GM21825 (cell line): ENCODE measurements around the gene NEO1.
"Not testable (repeated sequence)": the region's sequence is repeated elsewhere in the genome, so short reads cannot be mapped to it uniquely, and the experiment has no call there.

Experiments used
- ATAC-seq: cut with Tn5 transposase; IDR thresholded peaks from one replicate; pipeline ENCODE4 v1.9.1; 2021; ENCODE audit warnings: mild to moderate bottlenecking, moderate library complexity; ENCODE audit not compliant: unreplicated experiment

The NEO1 gene

DNA sequence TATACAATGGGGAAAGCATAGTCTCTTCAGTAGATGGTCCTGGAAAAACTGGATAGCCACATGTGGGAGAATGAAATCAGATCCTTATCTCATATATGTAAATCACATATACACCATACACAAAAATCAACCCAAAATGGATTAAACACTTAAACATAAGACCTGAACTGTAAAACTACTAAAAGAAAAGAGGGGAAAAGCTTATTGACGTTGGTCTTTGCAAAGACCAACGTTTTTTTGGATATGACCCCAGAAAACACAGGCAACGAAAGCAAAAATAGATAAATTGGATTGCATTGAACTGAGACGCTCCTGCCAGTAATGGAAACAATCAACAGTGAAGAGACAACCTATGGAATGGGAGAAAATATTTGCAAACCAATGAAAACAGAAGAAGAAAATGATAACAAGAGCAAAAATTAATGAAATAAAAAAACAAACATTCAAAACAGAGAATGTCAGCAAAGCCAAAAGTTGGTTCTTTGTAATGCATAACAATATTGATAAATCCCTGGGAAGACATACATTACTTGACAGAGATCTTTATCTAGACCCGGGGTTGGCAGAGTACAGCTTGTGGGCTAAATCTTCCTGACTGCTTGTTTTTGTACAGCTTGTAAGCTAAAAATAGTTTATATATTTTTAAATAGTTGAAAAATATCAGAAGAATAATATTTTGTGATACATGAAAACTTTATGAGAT lies 86.9 kb downstream of the NEO1 start:
- ATAC-seq, result no peak

GRCh38 chr15:73139744-73140553 lies 87.7 kb downstream of the NEO1 start:
- ATAC-seq, result no peak

- ATAC-seq, result no peak
Observed at GRCh38 chr15:73141216-73141900, 89.1 kb downstream of the NEO1 start.

DNA sequence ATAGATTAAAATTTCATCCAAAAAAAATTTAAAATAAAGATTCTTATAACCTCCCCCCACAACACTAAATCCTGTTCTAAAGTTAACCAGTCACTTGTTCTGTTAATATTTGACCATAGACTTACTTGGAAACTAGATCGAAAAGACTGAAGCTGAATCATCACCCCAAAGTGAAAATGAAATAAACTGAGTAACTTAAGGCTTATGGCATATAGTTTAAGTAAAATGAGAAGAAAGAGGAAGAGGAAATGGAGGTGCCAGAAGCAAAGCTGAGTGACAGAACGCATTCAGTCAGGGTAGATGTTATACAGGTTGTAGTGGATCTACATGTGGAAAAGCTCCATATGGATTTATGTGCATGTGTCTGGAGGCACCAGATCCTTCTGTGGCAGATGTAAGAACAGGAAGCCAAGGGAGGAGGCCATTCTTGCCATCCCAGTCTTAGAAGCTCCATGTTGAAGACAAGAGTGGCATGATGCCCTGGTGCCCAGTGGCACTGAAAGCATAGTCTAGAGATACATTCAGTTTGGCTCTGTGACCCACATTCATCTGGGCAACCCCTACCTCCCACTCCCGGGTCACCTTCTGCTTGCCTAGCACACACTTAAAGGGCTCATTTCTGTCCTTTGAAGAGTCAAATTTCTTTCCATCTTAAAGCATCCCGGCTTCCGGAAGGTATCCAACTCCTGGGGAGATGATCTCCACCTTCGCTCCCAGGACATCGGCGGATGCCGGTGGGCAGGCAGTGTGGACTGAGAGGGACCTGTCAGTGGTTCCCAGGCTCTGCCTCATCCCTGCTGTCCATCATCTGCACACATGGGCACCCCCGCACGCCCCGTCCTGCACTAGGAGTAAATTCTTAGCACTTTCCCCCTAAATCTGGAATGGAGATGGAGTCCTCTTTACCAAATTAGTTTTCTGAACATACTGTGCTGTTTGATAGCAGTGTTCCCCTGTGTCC lies 90.8 kb downstream of the NEO1 start:
- ATAC-seq, result peak; percentile 67

DNA sequence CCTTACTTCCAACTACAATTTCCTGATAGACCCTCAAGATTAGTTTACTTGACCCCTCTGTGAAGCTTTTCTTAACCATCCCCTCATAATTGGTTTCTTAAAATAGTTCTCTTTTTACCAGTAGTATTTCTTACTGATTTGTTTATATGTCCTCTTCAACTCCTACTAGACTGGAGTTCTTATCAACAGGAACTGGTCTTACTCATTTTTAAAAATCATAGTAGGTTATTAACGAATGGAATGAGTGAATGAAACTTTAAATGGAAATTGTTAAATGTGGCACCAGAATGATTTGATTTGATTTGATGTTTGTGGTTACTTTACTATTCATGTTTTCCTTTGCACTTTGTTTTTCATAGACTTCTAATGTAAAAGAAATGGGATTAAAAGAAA lies 91.5 kb downstream of the NEO1 start:
- ATAC-seq, result no peak

DNA sequence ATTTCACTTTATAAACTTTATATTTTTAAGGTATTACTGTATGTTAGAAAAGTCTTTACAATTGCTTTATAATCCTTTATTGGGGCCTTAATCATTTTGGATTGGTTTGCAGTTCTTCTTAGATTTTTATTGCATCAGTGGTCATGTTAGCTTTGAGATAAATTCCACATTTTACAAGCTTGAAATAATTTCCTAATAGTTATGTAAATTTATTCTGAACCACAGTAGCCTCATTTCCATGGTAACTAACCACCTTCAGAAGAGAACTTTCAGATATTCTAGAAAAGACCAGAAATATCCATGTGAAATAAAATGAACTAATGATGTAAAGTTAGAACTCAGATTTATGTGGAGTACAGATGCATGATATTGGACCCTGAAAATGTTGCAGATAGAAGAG lies 94.2 kb downstream of the NEO1 start:
- no peak for ATAC-seq

DNA sequence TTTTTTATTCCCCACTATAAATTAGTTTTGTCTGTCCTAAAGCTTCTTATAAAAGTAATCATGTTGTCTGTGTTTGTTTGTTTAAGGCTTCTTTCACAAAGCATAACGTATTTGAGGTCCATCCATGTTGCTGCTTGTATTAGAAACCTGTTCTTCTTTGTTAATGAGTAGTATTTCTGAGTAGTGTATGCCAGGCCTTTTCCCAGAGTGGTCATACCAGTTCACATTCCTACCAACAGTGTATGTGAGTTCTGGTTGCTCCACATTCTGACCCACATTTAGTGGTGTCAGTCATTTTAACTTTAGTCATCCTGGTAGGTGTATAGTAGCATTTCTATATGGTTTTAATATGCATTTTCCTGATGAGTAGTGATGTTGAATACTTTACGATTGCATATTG lies 98.6 kb downstream of the NEO1 start:
- no peak for ATAC-seq

DNA sequence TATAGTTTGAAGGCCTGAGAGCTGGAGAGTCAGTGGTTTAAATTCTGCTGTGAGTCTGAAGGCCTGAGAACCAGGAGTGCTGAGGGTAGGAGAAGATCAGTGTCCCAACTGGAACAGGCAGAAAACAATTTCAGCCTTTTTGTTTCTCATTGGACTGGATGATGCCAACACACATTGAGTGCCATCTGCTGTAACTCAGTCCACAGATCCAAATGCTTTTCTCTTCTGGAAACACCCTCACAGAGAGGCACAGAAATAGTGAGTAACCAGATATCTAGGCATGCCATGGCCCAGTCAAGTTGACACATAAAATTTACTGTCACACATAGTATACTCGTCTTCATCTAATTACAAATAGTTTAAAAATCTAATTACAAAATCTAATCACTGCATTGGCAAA lies 100.8 kb downstream of the NEO1 start:
- no peak for ATAC-seq

DNA sequence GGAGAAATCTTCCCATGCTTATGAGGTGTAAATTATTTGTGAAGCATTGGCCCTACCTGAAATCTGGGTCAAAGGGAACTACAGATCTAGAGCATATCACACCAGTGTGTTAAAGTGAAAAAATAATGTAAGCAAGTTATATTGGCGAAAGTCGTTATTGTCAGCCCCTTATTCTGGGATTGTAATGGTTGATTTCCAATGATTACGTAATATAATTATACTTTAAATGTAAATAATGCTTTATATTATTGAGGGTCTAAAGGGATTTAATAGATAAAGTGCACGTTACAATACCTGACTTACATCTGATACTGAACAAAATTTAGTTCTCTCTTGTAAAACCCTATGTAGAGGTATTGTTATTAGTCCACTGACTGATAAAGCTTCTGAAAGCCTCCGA lies 101.2 kb downstream of the NEO1 start:
- ATAC-seq, result no peak

DNA sequence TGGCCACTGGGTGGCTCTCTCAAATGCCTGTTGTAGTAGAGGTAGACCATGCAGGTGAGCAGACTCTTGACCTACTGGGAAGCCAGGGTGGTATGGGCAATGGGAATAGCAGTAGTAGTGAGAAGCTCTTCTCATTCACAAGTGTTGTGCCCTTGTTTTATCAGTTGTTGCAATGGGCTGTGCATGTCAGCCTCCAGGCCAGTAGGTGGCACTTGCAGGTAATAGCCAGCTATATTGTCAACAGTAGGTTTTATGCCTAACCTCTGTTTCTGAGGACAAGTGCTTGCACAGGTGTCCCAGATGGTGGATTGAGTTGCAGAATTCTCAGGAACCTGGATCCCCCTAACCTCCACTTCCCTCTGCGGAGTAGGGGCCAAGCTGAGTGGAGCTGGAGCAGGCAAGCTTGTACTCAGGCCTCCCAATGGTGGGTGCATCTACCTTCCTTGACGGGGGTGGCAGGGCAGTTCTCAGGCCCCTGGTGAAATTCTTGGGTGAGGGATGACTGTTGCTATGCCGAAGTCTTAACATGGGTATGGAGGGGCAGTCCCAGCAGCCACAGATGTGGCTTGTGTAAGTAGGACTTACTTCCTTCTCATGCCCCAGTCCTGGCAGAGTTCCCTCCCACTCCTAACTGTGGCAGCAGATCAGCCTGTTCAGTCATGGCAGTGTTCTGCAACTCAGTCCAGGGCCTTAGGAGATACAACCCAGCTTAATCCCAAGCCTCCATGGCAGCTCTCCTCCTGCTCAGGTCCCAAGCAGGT lies 104.3 kb downstream of the NEO1 start:
- no peak for ATAC-seq

GRCh38 chr15:73161546-73161945 lies 109.3 kb downstream of the NEO1 start:
- ATAC-seq, result no peak

DNA sequence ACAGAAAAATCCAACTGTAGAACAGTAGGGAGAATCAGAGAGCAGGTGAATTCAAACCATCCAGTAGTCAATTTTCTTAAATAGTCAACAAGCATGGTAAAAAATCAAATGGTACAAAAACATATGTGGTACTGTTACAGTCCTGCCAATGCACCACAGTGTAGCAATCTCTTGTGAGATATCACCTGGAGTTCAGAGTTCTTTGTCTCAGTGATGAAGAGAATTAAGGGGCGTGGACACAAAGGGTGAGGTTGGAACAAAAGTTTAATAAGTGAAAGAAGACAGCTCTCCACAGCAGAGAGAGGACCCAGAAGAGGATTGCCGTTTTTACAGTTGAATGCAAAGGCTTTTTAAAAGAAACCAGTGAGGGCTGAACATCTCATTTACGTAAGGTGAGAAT lies 113.2 kb downstream of the NEO1 start:
- ATAC-seq, result no peak

- ATAC-seq, result no peak
Observed at GRCh38 chr15:73165844-73166243, 113.6 kb downstream of the NEO1 start.

DNA sequence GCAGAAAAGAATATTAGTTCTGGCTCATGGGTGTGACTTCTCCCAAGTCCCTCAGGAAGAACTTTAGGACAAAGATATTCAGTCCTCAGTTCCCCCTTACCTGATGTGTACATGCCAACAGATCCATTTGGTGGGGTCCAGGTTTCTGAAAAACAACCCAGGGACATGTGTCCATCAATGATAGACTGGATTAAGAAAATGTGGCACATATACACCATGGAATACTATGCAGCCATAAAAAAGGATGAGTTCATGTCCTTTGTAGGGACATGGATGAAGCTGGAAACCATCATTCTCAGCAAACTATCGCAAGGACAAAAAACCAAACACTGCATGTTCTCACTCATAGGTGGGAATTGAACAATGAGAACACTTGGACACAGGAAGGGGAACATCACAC lies 114.4 kb downstream of the NEO1 start:
- ATAC-seq, result not testable (repeated sequence)

DNA sequence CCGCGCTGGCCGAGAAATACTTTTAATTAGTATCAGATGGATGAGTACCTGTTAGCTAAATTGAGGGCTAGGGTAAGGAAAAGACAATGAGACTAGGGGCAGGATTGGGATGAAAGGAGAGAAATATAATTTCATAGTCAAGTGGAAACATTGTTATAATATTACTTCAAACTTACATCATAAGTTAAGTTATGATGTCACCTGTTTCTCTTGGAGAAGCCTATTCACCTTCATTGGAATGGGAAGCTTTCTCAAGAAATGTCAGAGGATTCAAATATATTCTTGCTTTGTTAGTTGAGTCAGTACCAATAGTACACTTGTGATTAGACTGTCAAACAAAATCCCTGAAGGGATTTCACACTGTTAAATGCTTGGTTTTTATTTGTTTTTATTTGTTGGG lies 116.2 kb downstream of the NEO1 start:
- ATAC-seq, result no peak

DNA sequence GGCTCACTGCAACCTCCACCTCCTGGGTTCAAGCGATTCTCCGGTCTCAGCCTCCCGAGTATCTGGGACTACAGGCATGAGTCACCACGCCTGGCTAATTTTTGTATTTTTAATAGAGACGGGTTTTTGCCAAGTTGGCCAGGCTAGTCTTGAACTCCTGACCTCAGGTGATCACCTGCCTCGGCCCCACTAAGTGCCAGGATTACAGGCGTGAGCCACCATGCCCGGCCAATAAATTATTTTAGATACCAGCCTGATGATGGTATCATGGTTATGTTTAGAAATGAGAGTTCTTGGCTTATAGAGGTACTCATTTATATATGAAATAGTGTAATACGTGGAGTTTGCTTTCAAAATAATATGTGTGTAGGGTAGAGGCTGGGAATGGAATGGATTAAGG lies 119.4 kb downstream of the NEO1 start:
- ATAC-seq, result no peak

DNA sequence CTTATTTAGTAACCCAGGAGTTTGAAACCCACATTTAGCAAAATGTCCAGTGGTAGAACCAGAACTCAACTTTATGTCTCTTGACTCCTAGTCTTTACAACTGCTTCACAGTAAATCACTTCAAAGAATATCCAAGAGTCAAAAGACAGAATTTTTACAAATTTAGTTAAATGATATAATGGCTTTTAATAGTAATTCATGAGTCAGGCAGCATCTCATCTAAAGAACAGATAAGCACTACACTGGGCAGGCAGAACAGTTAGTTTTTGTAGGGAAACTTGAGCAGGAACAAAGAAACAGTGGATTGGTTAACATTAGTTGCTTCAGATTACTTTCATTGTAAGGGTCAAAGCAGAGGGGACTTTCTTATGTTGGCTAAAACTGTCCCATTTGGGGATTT lies 120.2 kb downstream of the NEO1 start:
- no peak for ATAC-seq

DNA sequence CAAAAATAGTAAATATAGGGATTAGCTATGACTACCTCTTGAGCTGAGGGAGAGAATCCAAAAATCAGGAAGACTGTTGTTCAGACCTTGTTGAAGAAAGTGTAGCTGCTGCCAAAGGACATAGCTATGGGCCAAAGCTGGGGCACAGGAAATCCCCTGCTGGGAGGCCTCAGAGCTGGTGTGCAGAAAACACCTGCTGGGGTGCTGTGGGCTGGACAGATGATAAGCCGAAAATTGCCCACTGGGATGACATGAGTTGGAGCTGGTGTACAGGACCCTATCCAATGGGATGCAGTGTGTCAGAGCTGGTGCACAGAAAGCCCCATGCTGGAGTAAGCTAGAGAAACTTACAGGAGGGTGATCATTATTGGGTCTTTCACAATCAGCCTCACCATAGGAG lies 121.9 kb downstream of the NEO1 start:
- no peak for ATAC-seq

GRCh38 chr15:73175382-73175781 lies 123.1 kb downstream of the NEO1 start:
- ATAC-seq, result no peak

DNA sequence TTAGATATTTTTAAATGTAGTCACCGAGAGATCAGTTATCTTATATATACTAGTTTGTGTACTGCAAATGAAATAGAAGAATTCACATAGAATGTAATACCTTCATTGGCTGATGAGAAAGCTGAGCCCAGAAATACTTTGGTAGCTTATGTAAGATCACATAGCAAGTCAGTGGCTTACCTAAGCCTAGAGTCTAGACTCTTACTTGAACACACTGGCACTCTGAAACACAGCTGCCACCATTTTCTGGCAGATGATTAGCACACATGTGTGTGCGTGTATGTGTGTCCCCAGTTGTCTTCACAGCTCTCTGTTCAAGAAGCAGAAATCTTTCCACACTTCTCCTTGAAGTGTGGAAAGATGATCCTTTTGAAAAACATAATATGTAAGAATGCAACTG lies 124.3 kb downstream of the NEO1 start:
- ATAC-seq, result no peak
